GM19035 (cell line): ENCODE measurements around the gene NCKAP5.

Experiments
- ATAC-seq: cut with Tn5 transposase; IDR thresholded peaks from one replicate; pipeline ENCODE4 v1.9.1; 2021; ENCODE audit not compliant: unreplicated experiment

Gene NCKAP5

DNA sequence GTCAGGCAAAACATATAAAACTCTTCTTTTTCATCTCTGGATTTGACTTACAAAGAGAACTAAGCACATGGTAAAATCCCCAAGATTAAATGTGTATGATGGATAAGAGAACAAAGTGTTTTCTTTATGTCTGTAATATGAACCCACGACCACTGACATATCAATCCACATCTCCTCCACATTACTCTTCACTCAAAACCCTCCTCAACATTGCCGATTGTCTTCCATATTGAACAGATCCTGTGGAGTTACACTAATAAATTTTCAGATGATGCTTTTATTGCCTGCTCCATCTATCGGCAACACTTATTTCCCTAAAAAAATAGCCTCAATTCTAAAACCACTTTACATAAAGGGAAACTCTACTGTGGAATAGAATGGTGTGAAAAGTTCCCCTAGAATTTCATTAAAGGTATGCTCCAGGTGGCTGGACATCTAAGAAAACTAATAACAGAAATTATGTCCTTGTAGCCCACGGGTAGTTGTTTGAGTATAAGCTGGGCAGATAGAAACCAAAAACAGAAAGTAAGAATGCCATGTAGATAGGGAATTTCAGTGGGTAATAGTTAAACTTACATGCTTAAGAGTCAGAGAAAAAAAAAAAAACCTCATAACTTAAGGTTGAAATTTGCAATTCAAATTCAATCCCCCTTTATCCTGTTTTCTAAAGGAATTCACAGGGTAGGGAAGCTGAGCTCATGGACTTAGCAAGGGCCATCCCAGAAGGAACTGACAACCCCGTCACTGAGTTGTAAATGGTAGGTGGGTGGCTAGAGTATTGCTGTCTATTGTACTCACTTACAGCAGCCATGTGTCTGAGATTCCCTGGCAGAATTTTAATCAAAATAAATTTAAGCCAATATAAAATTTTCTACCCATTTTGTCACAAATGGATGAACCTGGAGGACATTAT, 592.8 kb downstream of the NCKAP5 start:
- ATAC-seq = no peak

DNA sequence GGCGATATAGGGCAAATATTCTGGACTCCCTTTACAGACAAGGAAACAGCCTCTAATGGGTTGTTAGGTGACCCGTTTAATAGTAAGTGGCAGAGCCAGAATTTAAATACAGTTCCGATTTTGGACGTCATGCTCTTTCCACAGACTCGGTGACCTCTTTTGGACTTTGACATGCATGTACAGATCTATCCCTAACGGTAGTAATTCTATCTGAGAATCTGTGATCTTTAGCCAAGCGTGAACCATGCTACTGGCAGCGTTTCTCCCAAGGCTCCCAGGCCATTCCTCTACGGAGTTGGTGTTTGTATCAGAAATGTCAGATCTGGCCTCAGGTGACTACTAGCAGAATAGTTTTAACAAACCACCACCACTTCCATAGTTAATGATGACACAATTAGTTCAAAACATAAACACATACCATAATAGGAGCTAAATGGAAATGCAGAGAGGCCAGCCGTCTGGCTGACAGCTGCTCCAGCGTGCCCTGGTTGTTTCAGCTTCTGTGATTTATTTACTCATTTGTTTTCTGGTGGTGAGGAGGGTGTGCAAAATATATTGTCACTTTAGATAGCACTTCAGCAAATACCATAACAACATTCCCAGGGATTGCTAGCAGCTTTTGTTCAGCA, 593.7 kb downstream of the NCKAP5 start:
- no peak for ATAC-seq

DNA sequence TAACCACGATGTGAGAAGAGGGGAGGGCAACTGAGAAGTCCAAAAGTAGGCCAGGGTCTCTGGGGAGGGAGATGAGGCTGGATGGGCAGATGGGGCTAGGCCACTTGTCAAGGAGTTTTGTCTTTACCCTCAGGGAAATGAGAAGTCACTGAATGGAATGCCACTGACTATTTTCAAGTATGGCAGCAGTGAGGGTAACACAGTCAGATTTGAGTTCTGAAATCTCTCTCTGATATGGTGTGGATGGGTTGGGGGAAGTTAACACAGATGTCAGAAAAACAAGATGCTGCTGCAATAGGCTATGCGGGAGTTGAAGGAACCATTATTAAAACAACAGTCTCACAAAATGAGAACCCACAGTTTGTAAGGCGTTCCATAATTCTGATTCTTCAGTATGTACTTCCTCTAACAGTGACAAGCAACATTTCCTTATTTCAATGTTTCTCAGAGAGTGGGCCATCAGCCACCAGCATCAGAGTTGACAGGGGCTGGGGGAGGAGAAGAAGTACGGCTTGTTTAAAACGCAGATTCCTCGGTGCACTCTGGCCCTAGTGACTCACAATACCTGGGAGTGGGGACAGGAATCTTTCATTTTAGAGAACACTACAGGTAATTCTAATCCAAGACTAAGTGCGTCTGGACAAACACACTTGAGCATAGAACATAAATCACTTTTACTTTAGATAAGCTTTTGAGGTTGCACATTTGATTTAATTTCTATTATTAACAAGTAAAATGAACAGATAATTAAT, 596.8 kb downstream of the NCKAP5 start:
- no peak for ATAC-seq

DNA sequence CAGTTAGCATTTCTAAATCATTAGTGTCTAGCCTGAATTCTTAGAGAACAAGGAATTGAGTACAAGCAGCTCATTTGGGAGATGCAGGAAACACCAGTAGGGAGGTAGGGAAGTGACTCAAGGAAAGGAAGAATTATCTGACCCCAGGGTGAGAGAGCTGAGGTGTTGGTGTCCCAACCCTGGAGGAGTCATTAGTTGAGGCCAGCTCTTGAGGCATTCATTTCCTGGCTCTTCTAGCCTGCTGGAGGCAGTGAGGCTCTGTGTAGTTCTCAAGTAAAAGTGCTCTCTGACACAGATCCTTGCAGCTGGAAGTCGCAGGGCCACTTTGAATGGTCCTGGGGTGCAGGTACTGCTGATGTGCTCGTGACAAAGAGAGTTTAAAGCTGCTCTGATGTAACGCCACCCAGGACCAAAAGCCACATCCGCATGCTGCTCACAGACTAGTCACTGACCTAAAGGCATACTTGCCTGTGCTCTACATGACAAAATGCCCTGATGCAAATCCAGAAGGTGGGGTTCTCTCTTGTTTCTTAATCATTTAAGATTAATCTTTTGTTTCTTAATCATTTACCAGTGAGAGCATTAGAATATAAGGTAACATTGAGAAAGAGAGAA, 598.8 kb downstream of the NCKAP5 start:
- ATAC-seq = no peak

DNA sequence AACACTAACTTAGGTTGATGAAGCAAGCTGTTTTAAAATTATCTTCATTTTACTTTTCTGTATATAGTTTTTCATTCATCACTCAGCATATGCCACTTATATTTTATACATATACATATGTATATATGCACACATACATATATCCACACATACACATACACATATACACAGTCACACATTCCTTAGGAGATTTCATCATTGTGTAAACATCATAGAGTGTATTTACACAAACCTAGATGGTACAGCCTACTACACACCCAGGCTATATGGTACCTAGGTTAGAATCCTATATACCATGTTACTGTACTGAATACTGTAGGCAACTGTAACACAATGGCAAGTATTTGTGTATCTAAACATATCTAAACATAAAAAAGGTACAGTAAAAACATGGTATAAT, 602.8 kb downstream of the NCKAP5 start:
- no peak for ATAC-seq

DNA sequence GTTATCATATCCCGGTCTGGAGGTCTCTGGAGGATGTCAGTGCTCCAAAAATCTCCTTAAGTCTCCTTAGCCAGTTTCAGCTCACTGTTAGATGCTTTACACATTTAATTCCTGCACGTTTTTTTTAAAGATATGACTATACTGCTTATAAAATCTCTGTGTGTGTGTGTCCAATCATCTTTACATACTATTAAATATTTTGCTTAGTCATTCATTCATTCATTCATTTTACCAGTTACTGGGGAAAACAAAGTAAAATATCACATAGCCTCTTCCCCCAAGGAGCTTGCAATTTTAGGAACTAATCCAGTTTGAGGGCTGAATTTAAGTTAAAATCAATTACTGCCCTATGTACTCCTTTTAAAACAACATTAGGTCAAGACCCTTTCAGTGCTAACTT, 605.1 kb downstream of the NCKAP5 start:
- ATAC-seq = no peak

DNA sequence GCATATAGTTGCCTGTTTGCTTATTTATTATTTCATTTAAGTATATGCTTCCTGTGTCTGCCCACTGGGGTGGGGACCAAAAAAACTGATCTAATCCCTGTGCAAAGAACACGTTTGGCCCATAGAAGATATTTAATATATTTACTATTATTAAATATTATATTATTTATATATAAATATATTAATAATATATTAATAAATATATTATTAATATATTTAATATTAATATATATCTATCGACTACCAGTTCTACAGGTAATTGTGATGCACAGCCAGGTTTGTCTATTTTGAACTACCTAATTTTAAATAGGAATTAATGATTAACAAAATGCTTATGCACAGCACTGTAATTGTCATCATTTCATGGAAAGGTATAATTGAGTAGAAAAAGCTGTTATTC, 609.4 kb downstream of the NCKAP5 start:
- no peak for ATAC-seq

DNA sequence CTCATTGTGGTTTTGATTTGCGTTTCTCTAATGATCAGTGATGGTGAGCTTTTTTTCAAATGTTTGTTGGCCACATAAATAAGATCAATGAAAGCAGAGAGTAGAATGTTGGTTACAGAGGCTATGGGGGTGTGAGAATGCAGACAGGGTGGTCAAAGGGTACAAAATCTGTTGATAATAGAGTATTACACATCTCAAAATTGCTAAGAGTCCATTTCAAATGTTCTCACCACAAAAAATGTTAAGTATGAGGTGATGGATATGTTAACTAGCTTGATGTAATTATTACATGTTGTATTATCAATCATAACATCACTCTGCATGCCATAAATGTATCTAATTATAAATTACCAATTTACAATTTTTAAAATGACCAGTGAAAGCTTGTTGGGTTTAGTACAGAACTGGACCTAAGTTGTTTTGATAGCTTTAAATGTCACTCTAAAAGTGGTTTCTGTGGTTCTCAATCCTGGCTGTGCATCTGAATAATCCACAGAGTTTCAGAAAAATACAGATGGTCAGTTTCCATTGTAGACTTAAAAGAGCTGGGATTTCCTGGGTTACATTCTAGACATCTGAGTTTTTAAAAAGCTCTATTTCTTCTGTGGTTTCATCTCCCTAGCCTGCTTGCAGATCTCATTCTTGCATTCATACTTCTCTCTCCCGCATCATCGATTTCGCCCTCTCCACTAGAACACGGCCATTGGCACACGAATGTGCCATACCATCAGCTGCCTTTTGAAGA, 612.2 kb downstream of the NCKAP5 start:
- no peak for ATAC-seq

DNA sequence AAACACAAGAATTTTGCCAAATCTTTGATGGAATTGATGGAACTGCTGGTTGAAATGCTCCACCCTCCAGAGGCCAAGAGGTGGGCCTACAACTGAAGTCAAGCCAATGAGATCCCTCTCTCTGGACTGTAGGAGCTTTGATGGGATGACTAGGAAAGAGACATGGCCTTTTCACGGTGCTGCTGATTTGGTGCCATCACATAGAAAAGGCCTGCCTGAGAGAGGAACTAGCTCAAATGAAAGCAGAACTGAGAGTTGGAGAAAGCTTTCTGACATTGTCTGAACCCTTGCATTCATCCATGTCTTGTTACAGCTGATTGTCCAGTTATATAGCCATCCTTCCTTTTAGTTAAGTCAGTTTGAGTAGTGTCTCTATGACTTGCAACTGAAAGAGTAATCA, 614.5 kb downstream of the NCKAP5 start:
- peak; percentile 73 for ATAC-seq

DNA sequence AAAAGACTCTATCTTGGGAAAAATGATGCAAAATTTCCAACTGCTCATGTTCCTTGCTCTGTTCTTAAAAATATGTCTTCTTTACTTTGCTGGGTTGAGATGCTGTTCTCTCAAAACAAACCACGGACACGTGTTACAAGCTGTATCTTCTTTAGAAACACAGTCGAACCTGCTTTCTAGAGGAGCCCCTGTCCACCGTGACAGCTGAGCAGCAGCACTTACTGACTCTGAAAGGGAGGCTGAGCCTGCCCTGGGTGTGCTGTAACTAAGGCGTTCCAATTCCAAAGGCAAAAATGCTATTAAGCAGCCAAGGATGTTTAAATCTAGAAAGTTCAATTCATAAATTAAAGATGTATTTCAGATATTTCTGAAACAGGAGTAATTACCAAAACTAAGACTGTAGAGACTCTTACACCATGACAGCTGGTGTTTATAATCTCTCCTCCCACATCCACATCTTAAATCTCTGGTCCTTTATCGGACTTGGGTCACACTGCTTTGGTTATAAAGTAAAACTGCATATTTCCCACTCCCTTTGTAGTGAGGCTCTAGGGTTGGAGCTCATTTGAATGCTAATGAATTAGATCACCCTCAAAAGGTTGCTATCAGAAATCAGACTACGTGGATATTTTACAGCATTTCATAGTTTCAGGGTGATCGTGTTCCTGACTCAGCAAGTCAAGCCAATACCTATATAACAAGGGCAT, 617.1 kb downstream of the NCKAP5 start:
- ATAC-seq = no peak

DNA sequence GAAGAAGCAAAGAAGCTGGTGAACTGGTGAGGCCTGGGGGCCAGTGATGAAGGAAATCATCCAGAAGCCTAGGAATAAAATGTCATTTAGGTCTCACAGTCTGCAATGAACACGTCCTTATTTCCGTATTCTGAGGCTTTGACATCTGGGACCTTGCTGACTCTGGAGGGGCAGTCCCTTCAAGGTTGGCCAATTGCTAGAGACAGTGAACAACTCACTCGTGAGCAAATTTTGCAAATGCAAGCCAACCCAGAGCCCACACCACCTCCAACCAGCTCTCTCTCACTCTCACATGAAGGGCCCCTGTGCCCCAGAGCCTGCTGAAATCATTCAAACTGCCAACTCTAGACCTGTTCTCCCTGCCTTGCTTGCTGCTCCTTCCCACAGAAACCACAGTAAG, 619.2 kb downstream of the NCKAP5 start:
- no peak for ATAC-seq

DNA sequence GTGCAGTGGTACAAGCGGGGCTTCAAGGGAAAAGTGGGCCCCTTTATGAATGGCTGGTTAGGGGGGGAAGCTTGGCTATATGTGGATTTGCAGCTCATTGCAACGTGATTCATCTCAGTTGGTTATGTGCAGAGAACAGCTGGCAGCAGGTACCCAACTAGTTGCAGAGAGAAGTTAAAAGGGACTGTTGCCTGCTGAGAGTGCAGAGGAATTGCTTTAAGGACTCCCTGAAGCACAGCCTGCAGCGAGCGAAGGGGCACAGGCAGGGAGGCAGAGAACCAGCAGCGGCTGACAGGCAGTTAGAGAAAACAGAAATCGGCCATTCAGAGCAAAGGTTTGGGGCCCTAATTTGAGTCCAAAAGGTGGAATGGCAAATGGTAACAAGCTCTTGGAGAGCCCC, 620.1 kb downstream of the NCKAP5 start:
- ATAC-seq = no peak

DNA sequence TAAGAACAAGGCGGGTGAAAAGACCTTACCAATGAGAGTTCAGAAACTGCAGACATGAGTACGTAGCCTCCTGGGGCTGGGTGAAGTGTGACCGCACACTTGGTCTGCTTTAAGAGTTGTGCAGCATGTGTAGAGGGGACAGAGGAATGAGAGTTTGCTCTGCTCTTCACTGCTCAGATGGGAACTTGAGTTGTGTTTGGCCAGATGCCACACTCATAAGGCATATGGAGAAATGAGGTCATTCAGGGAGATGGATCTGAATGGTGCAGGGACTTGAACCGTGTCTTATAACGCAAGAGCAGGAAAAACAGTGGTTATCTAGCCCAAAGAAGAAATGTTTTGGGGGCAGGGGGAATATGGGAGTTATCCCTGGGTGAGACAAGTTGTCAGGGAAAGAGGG, 624.4 kb downstream of the NCKAP5 start:
- no peak for ATAC-seq

DNA sequence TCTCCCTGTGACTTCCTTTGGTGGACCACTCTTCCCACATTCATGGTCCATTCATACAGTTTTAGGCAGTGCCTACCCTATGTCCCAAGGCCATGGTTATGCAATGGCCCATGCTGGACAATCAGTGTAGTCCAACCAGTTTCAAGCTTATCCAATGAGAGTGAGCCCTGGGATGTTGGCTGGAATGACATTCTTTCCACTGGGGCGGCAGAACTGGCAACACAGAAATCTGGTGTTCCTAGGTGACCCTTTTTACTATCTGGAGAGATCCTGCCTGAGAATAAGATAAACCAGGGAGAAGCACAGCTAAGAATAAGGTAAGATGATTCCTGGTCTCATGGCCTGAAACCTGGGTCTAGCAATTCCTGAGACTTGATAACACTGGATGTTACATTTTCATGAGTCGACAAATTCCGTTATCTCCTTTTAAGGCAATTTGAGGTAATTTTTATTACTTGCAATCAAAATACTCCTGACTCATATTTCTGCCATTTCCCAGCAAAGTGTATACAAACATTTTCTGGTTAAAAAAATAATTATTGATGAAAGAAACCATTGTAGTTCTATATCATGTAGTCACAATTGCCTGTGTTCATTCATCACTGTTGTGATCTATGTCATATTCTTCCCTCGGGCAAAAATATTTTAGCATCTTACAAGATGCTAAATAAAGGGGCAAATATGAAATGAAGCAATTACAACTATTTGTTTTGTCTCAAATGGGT, 626.8 kb downstream of the NCKAP5 start:
- ATAC-seq = no peak

DNA sequence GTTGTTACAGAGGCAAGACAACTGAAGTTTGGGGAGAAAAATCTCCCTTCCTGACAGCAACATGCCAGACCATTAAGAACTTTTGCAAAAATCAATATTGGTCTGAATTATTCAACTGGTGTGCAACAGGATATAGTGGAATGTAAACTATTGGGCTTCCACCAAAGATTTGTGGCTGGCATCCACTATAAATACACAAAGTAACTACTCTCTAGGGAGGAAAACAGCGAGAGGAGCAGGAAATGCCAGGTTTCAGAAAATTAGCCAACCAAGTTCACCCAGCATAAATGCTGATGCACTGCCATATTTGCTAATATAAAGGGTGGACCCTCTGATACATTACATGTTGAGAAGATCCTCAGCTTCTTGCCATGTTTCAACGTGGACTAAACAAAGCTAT, 630.6 kb downstream of the NCKAP5 start:
- no peak for ATAC-seq

DNA sequence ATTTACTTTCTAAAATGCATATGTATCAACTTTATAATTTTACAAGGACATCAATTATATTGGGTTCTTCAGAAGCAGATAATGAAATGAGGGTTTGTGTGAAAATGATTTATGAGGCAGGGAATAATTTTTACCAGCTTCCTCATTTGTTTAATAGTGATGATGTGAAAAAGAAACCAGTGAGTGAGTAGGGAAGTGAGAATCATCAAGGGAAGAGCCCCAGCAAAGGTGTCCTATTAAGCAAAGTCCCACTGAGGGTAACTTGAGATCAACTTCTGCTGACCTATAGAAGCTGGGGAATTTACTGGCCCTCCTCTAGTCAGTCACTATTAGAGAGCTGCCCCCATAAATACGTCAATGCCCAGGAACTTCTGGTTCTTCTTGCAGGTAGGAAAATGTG, 631.5 kb downstream of the NCKAP5 start:
- ATAC-seq = no peak

DNA sequence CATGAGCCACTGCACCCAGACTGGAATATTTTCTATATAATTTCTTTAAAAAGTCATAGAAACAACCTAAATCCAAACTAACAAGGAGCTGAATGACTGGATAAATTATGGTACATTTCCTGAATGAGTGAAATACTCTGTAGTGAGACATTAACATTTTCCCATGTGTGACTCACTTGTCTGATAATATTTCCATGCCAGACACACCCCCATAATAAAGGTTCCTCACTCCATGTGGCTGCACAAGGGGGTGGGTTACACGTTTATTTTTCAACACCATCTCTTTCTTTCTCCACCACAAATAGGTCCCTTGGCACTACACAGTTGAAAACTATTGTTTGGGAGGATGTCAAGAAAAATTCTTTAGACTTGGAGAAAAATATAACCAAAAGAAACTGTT, 632.0 kb downstream of the NCKAP5 start:
- no peak for ATAC-seq

DNA sequence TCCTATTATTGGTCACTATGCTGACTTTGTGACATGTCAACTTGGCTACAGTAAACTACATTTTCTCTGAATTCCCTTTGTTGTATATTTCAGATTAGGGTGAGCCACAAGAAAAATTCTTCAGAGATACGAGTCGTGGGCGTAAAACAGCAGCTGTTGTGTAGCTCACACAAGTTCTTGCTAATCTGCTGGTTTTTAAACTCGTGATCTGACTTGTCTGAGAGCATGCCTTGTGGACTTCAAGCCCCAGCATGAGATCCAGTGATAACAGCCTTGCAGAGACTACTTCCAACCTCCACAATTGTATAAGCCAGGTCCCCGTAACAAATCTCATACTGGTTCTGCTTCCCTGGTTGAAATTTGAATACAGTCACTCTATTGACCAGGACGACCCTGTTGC, 638.5 kb downstream of the NCKAP5 start:
- no peak for ATAC-seq

DNA sequence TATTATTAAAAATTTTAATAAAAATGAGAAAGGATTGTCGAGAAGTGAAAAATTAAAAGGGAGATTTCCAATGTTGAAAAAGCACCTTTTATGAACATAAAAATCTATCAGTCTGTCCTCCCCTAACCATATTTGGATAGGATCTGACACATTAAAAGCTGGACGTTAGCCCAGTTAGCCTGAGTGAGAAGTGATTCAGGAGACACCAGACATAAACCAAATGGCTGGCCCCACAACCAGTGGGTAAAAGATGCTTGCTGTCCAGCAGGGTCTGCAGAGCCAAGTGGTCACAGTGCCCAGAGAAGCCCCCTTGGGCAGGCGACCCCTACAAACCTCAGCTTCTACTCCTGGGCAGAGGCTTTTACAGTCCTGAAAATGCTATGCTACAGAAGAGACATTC, 644.5 kb downstream of the NCKAP5 start:
- no peak for ATAC-seq
